Thyroid gland (tissue), 4 donors: Measurements from ENCODE around the gene RPP25L.

Experiments used
- POLR2A ChIP-seq, 2 donors: fragments of 450-650 bp; IDR thresholded peaks; one replicate each; pipeline ENCODE4 v1.6.1; 2017; ENCODE audit warnings: antibody characterized with exemption in 2 of 2, mild to moderate bottlenecking in 2 of 2, moderate library complexity in 1 of 2
- TF ChIP-seq, protein P1 (sequence below), 6 experiments: fragments of 200-600 bp in 3 of 6; fragments of 450-650 bp in 3 of 6; sonication (generic) in 3 of 6; IDR thresholded peaks; one replicate each; pipeline ENCODE4 v1.5.1; 2016 to 2019; ENCODE audit warnings: antibody characterized with exemption in 6 of 6, mild to moderate bottlenecking in 2 of 6, inconsistent platforms in 1 of 6, moderate library complexity in 1 of 6

DNA sequence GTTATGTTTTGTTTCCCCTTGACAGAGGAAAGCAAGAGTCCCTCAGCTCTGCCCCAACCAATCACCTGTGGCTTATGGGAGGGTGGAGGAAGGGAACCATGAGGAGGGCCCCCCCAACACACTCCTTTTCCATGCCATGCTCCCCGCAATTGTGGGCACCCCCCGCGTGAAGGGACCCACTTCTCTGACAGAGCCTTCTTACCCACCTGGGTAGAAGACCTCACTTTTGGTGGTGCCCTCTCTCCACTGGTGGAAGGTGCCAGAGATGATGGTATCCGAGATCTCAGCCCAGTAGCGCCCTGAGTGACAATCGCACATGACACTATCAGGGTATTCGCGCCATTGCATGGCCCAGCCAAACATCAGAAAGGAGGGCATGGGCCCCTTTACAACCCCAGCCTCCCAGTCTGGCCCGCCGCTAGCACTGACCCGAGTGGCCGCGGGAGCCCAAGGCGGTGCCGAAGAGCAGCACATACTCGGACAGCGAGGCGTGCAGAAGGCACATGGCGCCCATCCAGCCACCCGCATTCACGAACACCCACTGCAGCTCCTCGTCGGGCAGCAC lies 25.0 kb upstream of the RPP25L start:
- TF ChIP-seq, protein P1, sequence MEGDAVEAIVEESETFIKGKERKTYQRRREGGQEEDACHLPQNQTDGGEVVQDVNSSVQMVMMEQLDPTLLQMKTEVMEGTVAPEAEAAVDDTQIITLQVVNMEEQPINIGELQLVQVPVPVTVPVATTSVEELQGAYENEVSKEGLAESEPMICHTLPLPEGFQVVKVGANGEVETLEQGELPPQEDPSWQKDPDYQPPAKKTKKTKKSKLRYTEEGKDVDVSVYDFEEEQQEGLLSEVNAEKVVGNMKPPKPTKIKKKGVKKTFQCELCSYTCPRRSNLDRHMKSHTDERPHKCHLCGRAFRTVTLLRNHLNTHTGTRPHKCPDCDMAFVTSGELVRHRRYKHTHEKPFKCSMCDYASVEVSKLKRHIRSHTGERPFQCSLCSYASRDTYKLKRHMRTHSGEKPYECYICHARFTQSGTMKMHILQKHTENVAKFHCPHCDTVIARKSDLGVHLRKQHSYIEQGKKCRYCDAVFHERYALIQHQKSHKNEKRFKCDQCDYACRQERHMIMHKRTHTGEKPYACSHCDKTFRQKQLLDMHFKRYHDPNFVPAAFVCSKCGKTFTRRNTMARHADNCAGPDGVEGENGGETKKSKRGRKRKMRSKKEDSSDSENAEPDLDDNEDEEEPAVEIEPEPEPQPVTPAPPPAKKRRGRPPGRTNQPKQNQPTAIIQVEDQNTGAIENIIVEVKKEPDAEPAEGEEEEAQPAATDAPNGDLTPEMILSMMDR (IDR thresholded peaks at IDR 0.05) = no peak
- TF ChIP-seq POLR2A (IDR thresholded peaks at IDR 0.05) = no peak
